Trophoblast cell (in vitro differentiated cells and primary cell): Measurements from ENCODE around the gene CISTR.

Experiments
- DNase-seq, 2 donors: peaks; one replicate each; pipeline ENCODE4 v3.0.0-alpha.2; 2016
- H2AFZ ChIP-seq: 2 replicates; pipeline ENCODE4 v1.6.1; 2013; ENCODE audit warnings: low read length, moderate library complexity, mild to moderate bottlenecking; ENCODE audit not compliant: insufficient read depth, poor library complexity
- H2AK5ac ChIP-seq: 2 replicates; pipeline ENCODE4 v1.6.1; 2013; ENCODE audit warnings: mild to moderate bottlenecking, low read length
- H2BK120ac ChIP-seq: 2 replicates; pipeline ENCODE4 v1.6.1; 2013; ENCODE audit warnings: low read length, mild to moderate bottlenecking, moderate library complexity; ENCODE audit not compliant: insufficient read depth, poor library complexity
- H2BK12ac ChIP-seq: 2 replicates; pipeline ENCODE4 v1.6.1; 2013; ENCODE audit warnings: mild to moderate bottlenecking, low read length, moderate library complexity
- H2BK5ac ChIP-seq: 2 replicates; pipeline ENCODE4 v1.6.1; 2013; ENCODE audit warnings: low read length, low read depth, moderate library complexity, mild to moderate bottlenecking; ENCODE audit not compliant: poor library complexity
- H3K14ac ChIP-seq: 2 replicates; pipeline ENCODE4 v1.6.1; 2013; ENCODE audit warnings: mild to moderate bottlenecking, low read length
- H3K18ac ChIP-seq: 2 replicates; pipeline ENCODE4 v1.6.1; 2013; ENCODE audit warnings: mild to moderate bottlenecking, low read length
- H3K23ac ChIP-seq: 2 replicates; pipeline ENCODE4 v1.6.1; 2013; ENCODE audit warnings: low read length
- H3K27ac ChIP-seq: 2 replicates; pipeline ENCODE4 v1.5.1; 2013; ENCODE audit warnings: low read depth, mild to moderate bottlenecking, inconsistent platforms, low read length, moderate library complexity
- H3K27me3 ChIP-seq: 2 replicates; pipeline ENCODE4 v1.6.1; 2013; ENCODE audit warnings: inconsistent platforms, mild to moderate bottlenecking, low read length, moderate library complexity; ENCODE audit not compliant: insufficient read depth
- H3K36me3 ChIP-seq, 2 experiments: 1 replicate in 1 of 2; 2 replicates in 1 of 2; pipeline ENCODE4 v1.6.1; 2013; ENCODE audit warnings: low read length in 2 of 2, mild to moderate bottlenecking in 2 of 2, moderate library complexity in 1 of 2; ENCODE audit not compliant: insufficient read depth in 2 of 2, control insufficient read depth in 1 of 2
- H3K4ac ChIP-seq: 2 replicates; pipeline ENCODE4 v1.6.1; 2013; ENCODE audit warnings: low read depth, mild to moderate bottlenecking, low read length, moderate library complexity
- H3K4me1 ChIP-seq, 2 experiments: 1 replicate in 1 of 2; 2 replicates in 1 of 2; pipeline ENCODE4 v1.6.1; 2013; ENCODE audit warnings: low read length in 2 of 2, mild to moderate bottlenecking in 2 of 2, moderate library complexity in 1 of 2; ENCODE audit not compliant: insufficient read depth in 2 of 2, control insufficient read depth in 1 of 2
- H3K4me2 ChIP-seq: 2 replicates; pipeline ENCODE4 v1.6.1; 2013; ENCODE audit warnings: inconsistent platforms, mild to moderate bottlenecking, low read length, moderate library complexity
- H3K4me3 ChIP-seq: 2 replicates; pipeline ENCODE4 v1.5.1; 2013; ENCODE audit warnings: mild to moderate bottlenecking, low read depth, low read length, inconsistent platforms
- H3K79me1 ChIP-seq: one replicate; pipeline ENCODE4 v1.6.1; 2013; ENCODE audit warnings: low read length
- H3K79me2 ChIP-seq: 2 replicates; pipeline ENCODE4 v1.6.1; 2013; ENCODE audit warnings: low read length, mild to moderate bottlenecking; ENCODE audit not compliant: control insufficient read depth, insufficient read depth, poor library complexity
- H3K9ac ChIP-seq: 2 replicates; pipeline ENCODE4 v1.6.1; 2013; ENCODE audit warnings: mild to moderate bottlenecking, low read length
- H3K9me3 ChIP-seq: 2 replicates; pipeline ENCODE4 v1.6.1; 2013; ENCODE audit warnings: low read depth, mild to moderate bottlenecking, control low read depth, inconsistent platforms, low read length; ENCODE audit not compliant: insufficient read depth
- H4K12ac ChIP-seq: 2 replicates; pipeline ENCODE4 v1.6.1; 2013; ENCODE audit warnings: low read depth, mild to moderate bottlenecking, low read length, moderate library complexity
- H4K8ac ChIP-seq: 2 replicates; pipeline ENCODE4 v1.6.1; 2013; ENCODE audit warnings: low read depth, mild to moderate bottlenecking, low read length, moderate library complexity
- H4K91ac ChIP-seq: one replicate; pipeline ENCODE4 v1.6.1; 2013; ENCODE audit warnings: low read depth, mild to moderate bottlenecking, low read length, moderate library complexity
- WGBS: extraction: QIAGEN DNeasy Blood & Tissue Kit; methylation state at CpG from one replicate; pipeline ENCODE4 v1.1.7; 2013; ENCODE audit warnings: missing lambda C conversion rate; ENCODE audit not compliant: insufficient read length, insufficient coverage; ENCODE audit errors: extremely low coverage; 5-methylcytosine and 5-hydroxymethylcytosine counted together

CISTR gene

DNA sequence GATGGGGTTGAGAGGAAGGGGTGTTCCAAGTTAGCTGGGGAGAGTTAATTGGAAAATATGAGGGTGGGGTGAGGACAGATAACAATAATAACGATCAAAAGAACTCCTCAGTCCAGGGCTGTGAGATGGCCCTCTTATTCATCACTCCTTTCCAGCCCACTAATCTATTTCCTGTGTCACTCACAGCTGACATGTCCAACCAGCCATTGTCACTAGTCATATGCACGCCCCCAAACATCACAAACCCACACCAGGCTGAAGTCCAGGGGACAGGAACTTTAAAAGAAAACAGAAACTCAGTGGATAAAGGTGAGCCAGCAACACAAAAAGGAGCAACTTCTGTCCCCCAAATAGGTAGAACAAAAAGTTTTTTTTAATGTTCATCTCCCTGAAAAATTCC, 25.4 kb downstream of the CISTR start:
- Histone ChIP-seq H2AK5ac (no peak overlapping the region), H2BK5ac (no peak overlapping the region), H3K4me1 (peaks cover 4% of the 10 kb centered on the region in 2 experiments), H2BK120ac (no peak overlapping the region), H3K4ac (no peak overlapping the region), H3K27ac (no peak overlapping the region), H3K18ac (no peak overlapping the region), H2BK12ac (no peak overlapping the region), H3K4me2 (peak overlapping the region; percentile 72), H4K12ac (no peak overlapping the region), H4K8ac (no peak overlapping the region), H2AFZ (no peak overlapping the region), H3K4me3 (no peak overlapping the region), H3K27me3 (no peaks in the 10 kb centered on the region), H3K79me2 (no peaks in the 10 kb centered on the region), H4K91ac (no peak overlapping the region), H3K9ac (no peak overlapping the region), H3K79me1 (no peaks in the 10 kb centered on the region), H3K14ac (no peak overlapping the region), H3K36me3 (peaks cover 14 to 22% of the 10 kb centered on the region in 2 experiments), H3K23ac (no peak overlapping the region), H3K9me3 (peaks cover 2% of the 10 kb centered on the region)
- no peak for DNase-seq
- WGBS: no CpG with 5 or more reads among the region's 2 CpGs

GRCh38 chr12:53725824-53726223, 26.0 kb downstream of the CISTR start:
- H4K12ac ChIP-seq: no peak overlapping the region
- H3K14ac ChIP-seq: no peak overlapping the region
- no peak overlapping the region for H3K18ac ChIP-seq
- H3K4me2 ChIP-seq: peak overlapping the region; percentile 72
- H3K79me2 ChIP-seq: no peaks in the 10 kb centered on the region
- peaks cover 2% of the 10 kb centered on the region for H3K9me3 ChIP-seq
- no peak overlapping the region for H3K4me3 ChIP-seq
- H2BK120ac ChIP-seq: no peak overlapping the region
- H2BK5ac ChIP-seq: no peak overlapping the region
- WGBS: no CpG with 5 or more reads among the region's 4 CpGs
- H3K79me1 ChIP-seq: no peaks in the 10 kb centered on the region
- DNase-seq: no peak
- no peak overlapping the region for H3K4ac ChIP-seq
- H2AK5ac ChIP-seq: no peak overlapping the region
- H3K23ac ChIP-seq: no peak overlapping the region
- H2BK12ac ChIP-seq: no peak overlapping the region
- no peak overlapping the region for H4K91ac ChIP-seq
- H2AFZ ChIP-seq: no peak overlapping the region
- H3K27ac ChIP-seq: no peak overlapping the region
- peaks cover 4% of the 10 kb centered on the region in 2 experiments for H3K4me1 ChIP-seq
- no peaks in the 10 kb centered on the region for H3K27me3 ChIP-seq
- no peak overlapping the region for H3K9ac ChIP-seq
- H4K8ac ChIP-seq: no peak overlapping the region
- H3K36me3 ChIP-seq: peaks cover 17 to 26% of the 10 kb centered on the region in 2 experiments

- Histone ChIP-seq H4K91ac (no peak overlapping the region), H3K79me2 (no peaks in the 10 kb centered on the region), H3K4me3 (no peak overlapping the region), H2AFZ (no peak overlapping the region), H3K79me1 (no peaks in the 10 kb centered on the region), H2BK12ac (no peak overlapping the region), H2AK5ac (no peak overlapping the region), H3K4me1 (peaks cover 4% of the 10 kb centered on the region in 2 experiments), H3K27ac (no peak overlapping the region), H3K23ac (no peak overlapping the region), H2BK5ac (no peak overlapping the region), H3K4me2 (no peak overlapping the region), H4K8ac (no peak overlapping the region), H3K27me3 (no peaks in the 10 kb centered on the region), H3K4ac (no peak overlapping the region), H3K18ac (no peak overlapping the region), H3K14ac (no peak overlapping the region), H3K9me3 (peaks cover 2% of the 10 kb centered on the region), H3K36me3 (peaks cover 17 to 27% of the 10 kb centered on the region in 2 experiments), H3K9ac (no peak overlapping the region), H4K12ac (no peak overlapping the region), H2BK120ac (no peak overlapping the region)
- DNase-seq: no peak
- WGBS: no CpG with 5 or more reads among the region's 3 CpGs
Observed at GRCh38 chr12:53722450-53723041, 29.2 kb downstream of the CISTR start.

DNA sequence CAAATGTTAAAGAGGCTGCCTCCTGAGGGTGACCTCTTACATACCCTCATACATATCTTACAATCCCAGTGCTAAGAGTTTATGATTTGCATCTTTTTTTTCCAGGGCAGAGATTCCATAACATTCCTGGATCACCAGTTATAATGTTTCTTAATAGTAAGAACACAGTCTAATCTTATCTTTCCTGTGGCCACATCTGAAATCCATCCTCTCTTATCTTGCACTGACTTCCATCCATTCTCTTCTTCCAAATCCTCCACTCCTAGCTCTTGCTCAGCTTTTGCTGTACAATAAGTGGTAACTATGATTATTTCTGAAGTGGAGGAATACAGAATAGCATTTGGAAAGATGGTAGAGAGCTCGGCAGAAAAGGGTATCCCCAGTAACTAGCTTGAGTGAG, 30.8 kb downstream of the CISTR start:
- WGBS: no CpG with 5 or more reads among the region's 1 CpG
- H2AFZ ChIP-seq: no peak overlapping the region
- H3K4me2 ChIP-seq: no peak overlapping the region

More for the DNA sequence above, 30.8 kb downstream of the CISTR start:
- no peak overlapping the region for H2BK120ac ChIP-seq
- no peak overlapping the region for H3K27ac ChIP-seq
- no peak for DNase-seq
- H3K18ac ChIP-seq: no peak overlapping the region
- no peak overlapping the region for H3K9ac ChIP-seq
- H4K91ac ChIP-seq: no peak overlapping the region
- no peaks in the 10 kb centered on the region for H3K79me2 ChIP-seq
- H3K23ac ChIP-seq: no peak overlapping the region
- H3K4ac ChIP-seq: no peak overlapping the region
- no peak overlapping the region for H4K8ac ChIP-seq
- peaks cover 20 to 32% of the 10 kb centered on the region in 2 experiments for H3K36me3 ChIP-seq
- no peaks in the 10 kb centered on the region for H3K4me1 ChIP-seq
- no peak overlapping the region for H3K14ac ChIP-seq
- H2BK5ac ChIP-seq: no peak overlapping the region
- H4K12ac ChIP-seq: no peak overlapping the region
- no peaks in the 10 kb centered on the region for H3K79me1 ChIP-seq
- no peaks in the 10 kb centered on the region for H3K27me3 ChIP-seq
- H2BK12ac ChIP-seq: no peak overlapping the region
- H3K4me3 ChIP-seq: no peak overlapping the region
- no peak overlapping the region for H2AK5ac ChIP-seq
- H3K9me3 ChIP-seq: peaks cover 2% of the 10 kb centered on the region
